Heart right ventricle (tissue), 16 donors: ENCODE data around the gene PROX2. TPM values are rescaled to one million over a fixed set of nuclear protein-coding genes. Genes with fewer than 3 reads are reported as not detected.

Source experiments
- ATAC-seq, 8 donors: fragments of 200-7000 bp; cut with Tn5 transposase; one replicate each; pipeline ENCODE4 v1.9.1; 2020; ENCODE audit warnings: mild to moderate bottlenecking in 8 of 8, moderate library complexity in 8 of 8, moderate number of reproducible peaks in 1 of 8
- DNase-seq, 2 donors: peaks; one replicate each; pipeline ENCODE4 v3.0.0-alpha.2; 2020
- H3K27ac ChIP-seq, 10 donors: fragments of 200-600 bp; sonication (generic) in 2 of 10; one replicate each; pipeline versions ENCODE4 v1.5.0 to v1.8.0; 2020 to 2022; ENCODE audit warnings: mild to moderate bottlenecking in 3 of 10
- H3K27me3 ChIP-seq, 7 donors: fragments of 200-600 bp; one replicate each; pipeline ENCODE4 v1.8.0; 2021 to 2022; ENCODE audit warnings: mild to moderate bottlenecking in 2 of 7
- H3K36me3 ChIP-seq, 9 donors: fragments of 200-600 bp; sonication (generic) in 1 of 9; one replicate each; pipeline versions ENCODE4 v1.5.0 to v1.8.0; 2020 to 2022; ENCODE audit warnings: mild to moderate bottlenecking in 2 of 9
- H3K4me1 ChIP-seq, 9 donors: fragments of 200-600 bp; sonication (generic) in 1 of 9; one replicate each; pipeline versions ENCODE4 v1.5.0 to v1.8.0; 2020 to 2022; ENCODE audit warnings: mild to moderate bottlenecking in 4 of 9
- H3K4me3 ChIP-seq, 10 donors: fragments of 200-600 bp; sonication (generic) in 2 of 10; one replicate each; pipeline versions ENCODE4 v1.5.0 to v1.8.0; 2020 to 2022; ENCODE audit warnings: mild to moderate bottlenecking in 7 of 10, moderate library complexity in 2 of 10
- H3K9me3 ChIP-seq, 11 donors: fragments of 200-600 bp in 10 of 11; sonication (generic) in 2 of 11; one replicate each; pipeline versions ENCODE4 v1.5.0 to v1.8.0; 2013 to 2022; ENCODE audit warnings: mild to moderate bottlenecking in 2 of 11, control low read depth in 1 of 11, moderate library complexity in 1 of 11
- CTCF ChIP-seq, 9 donors: fragments of 200-600 bp; sonication (generic) in 2 of 9; IDR thresholded peaks; one replicate each; pipeline versions ENCODE4 v1.5.0 to v1.8.0; 2021 to 2022; ENCODE audit warnings: antibody characterized with exemption in 9 of 9, mild to moderate bottlenecking in 5 of 9, moderate library complexity in 1 of 9
- WGBS, 2 donors: extraction: QIAGEN DNeasy Blood & Tissue Kit; methylation state at CpG; one replicate each; pipeline ENCODE4 v1.1.7; 2013; ENCODE audit warnings: inconsistent platforms in 1 of 2; 5-methylcytosine and 5-hydroxymethylcytosine counted together
- intact Hi-C, 10 donors: fragments of 100-400 bp; cut with DNase I; formaldehyde crosslinking; loops; one replicate each; pipeline versions ENCODE4 v1.11.1 to v1.14.2; 2022
- long read RNA-seq, 3 donors: library from polyadenylated mRNA; unstranded; transcript quantifications; one replicate each; pipeline ENCODE4 v2.0.0, GENCODE V29; 2020 to 2021
- polyA plus RNA-seq, 2 donors: library from polyadenylated mRNA; stranded (reverse); fragments of 200-250 nt; gene quantifications; one replicate each; pipeline ENCODE4 v1.2.3, GENCODE V29; 2013
- total RNA-seq, 10 donors: library from RNA; stranded (reverse); fragmentation: NEBNext Ultra II Directional in 3 of 10; extraction: Animal tissue kit (Norgen Biotek cat#: 25700) in 3 of 10; gene quantifications; one replicate each; pipeline versions ENCODE4 v1.2.1 to v1.2.4, GENCODE V29; 2021 to 2023
- donor health status: Arrhythmogenic right ventricular cardiomyopathy.
- donor health status: ischemic (EF 13 %, LVEDD 7.1; RV severe dilation, severe dysfunction).
- donor health status: healthy with polysubstance abuse.
- donor health status: DM: no; HTN: yes; CAD: no.
- donor health status: DM: no; HTN: no; CAD: no.
- donor health status: ischemic (EF 25% LVEDD 6.9; RV normal size, moderate dysfunction).
- donor health status: ischemic (EF 25% LVEDD 5.7; RV mildly dilated, moderate dysfunction).
- donor health status: healthy.
- donor health status: DM: yes; HTN: yes; CAD: no.
- donor health status: Ischemic cardiomyopathy.
- donor health status: ischemic (EF 35%, LVEDD 5.7; RV mildly dilated, moderate dysfunction).
- donor health status: nonischemic (EF 11% LVEDD 7.7; RV severe dilation, severe dysfunction).
- donor health status: DM: yes; HTN: yes; CAD: no.
- donor health status: PGD.
- donor health status: ischemic (EF 29% LVEDD 5.4; RV normal size, mild dysfunction).
- donor health status: nonischemic (EF 23%, LVEDD 6.1; RV moderate dilation, normal function).

Gene PROX2
- total RNA-seq (not detected), polyA plus RNA-seq (not detected)
- long read RNA-seq, donor 1, result 0 reads
- long read RNA-seq, donor 2, result 0 reads
- long read RNA-seq, donor 3, result 0 reads

GRCh38 chr14:74875941-74876913 is at the start of gene PROX2:
PROX2 (minus strand) TSS chr14:74876145; CDS start chr14:74863834, 12,311 bp downstream.
- Histone ChIP-seq H3K4me1 (peaks cover 0 to 19% (median 6%) of the 10 kb centered on the region in 9 donors), H3K27me3 (no peaks in the 10 kb centered on the region), H3K36me3 (no peaks in the 10 kb centered on the region), H3K27ac (peak within 1 kb of the TSS in 1 of 10 donors; percentile 31), H3K4me3 (no peak within 1 kb of the TSS), H3K9me3 (no peaks in the 10 kb centered on the region)
- WGBS, 2 donors, result 54 to 56% methylated on average over 13 of the region's 13 CpGs
- DNase-seq (no peak), ATAC-seq (peak in 3 of 8 donors; percentile 16 to 49 (median 30))
- intact Hi-C loops, result no loop called here
- no peak for TF ChIP-seq CTCF (IDR thresholded peaks at IDR 0.05)

GRCh38 chr14:74924061-74924460 is 48.1 kb upstream of the PROX2 start:
- Histone ChIP-seq H3K9me3 (no peaks in the 10 kb centered on the region), H3K4me1 (peaks cover 0 to 19% (median 9%) of the 10 kb centered on the region in 9 donors), H3K27ac (no peak overlapping the region), H3K36me3 (peaks cover 0 to 8% (median 0%) of the 10 kb centered on the region in 9 donors), H3K4me3 (no peak overlapping the region), H3K27me3 (peaks cover 0 to 14% (median 0%) of the 10 kb centered on the region in 7 donors)
- WGBS, 2 donors, result 91 to 92% methylated on average over 11 of the region's 11 CpGs
- TF ChIP-seq CTCF (IDR thresholded peaks at IDR 0.05), result no peak
- intact Hi-C loops, result no loop called here
- DNase-seq (no peak), ATAC-seq (no peak)

- intact Hi-C loops, result no loop called here
Observed at GRCh38 chr14:74922752-74923401, 46.9 kb upstream of the PROX2 start, which contains the start of gene RPS6KL1. RPS6KL1 (minus strand) TSS chr14:74923260; CDS start chr14:74921541, 1,719 bp downstream.

More at GRCh38 chr14:74922752-74923401, 46.9 kb upstream of the PROX2 start, which contains the start of gene RPS6KL1:
- Histone ChIP-seq H3K9me3 (no peaks in the 10 kb centered on the region), H3K36me3 (peaks cover 0 to 8% (median 0%) of the 10 kb centered on the region in 9 donors), H3K4me1 (peaks cover 6 to 28% (median 18%) of the 10 kb centered on the region in 9 donors), H3K4me3 (peak within 1 kb of the TSS; percentile 66 to 81 (median 74)), H3K27ac (peak within 1 kb of the TSS in 9 of 10 donors; percentile 50 to 80 (median 67)), H3K27me3 (peaks cover 0 to 14% (median 0%) of the 10 kb centered on the region in 7 donors)
- ATAC-seq, result peak; percentile 93 to 97 (median 97)
- 1 to 5% methylated on average over 49 to 51 of the region's 51 CpGs for WGBS, 2 donors
- TF ChIP-seq CTCF (IDR thresholded peaks at IDR 0.05), result peak in 2 of 9 donors; percentile 18 to 19
- DNase-seq, result peak; percentile 83
